Measurements from ENCODE around the gene SPRY2. TPM values are rescaled to one million over a fixed set of nuclear protein-coding genes. Genes with fewer than 3 reads are reported as not detected.

Gene SPRY2
- total RNA-seq, 1 donor from 2014 or later, result 43.2 TPM

DNA sequence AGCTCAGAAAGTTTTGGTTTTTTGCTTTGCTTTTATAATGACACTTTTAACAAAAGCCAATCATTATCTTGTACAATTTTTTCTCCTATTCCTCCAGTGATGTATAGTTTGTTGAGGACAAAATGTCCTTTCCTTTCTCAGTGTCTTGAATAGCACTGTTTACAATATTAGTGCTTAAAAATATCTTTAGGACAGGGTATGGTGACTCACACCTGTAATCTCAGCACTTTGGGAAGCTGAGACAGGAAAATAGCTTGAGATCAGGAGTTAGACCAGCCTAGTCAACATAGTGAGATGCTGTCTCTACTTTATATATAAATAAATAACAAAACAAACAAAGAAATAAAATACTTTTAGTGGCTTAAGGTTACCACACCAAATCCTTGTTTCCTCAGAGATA lies 41.9 kb downstream of the SPRY2 start:
- intact Hi-C loops (cut with DNase I), result no loop called here
- TF ChIP-seq, protein P1, sequence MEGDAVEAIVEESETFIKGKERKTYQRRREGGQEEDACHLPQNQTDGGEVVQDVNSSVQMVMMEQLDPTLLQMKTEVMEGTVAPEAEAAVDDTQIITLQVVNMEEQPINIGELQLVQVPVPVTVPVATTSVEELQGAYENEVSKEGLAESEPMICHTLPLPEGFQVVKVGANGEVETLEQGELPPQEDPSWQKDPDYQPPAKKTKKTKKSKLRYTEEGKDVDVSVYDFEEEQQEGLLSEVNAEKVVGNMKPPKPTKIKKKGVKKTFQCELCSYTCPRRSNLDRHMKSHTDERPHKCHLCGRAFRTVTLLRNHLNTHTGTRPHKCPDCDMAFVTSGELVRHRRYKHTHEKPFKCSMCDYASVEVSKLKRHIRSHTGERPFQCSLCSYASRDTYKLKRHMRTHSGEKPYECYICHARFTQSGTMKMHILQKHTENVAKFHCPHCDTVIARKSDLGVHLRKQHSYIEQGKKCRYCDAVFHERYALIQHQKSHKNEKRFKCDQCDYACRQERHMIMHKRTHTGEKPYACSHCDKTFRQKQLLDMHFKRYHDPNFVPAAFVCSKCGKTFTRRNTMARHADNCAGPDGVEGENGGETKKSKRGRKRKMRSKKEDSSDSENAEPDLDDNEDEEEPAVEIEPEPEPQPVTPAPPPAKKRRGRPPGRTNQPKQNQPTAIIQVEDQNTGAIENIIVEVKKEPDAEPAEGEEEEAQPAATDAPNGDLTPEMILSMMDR (IDR thresholded peaks at IDR 0.05), result no peak
- TF ChIP-seq POLR2AphosphoS5 (IDR thresholded peaks at IDR 0.05; ENCODE audit: insufficient read depth in 1 of 2, low read depth in 1 of 2), result no peak
- no peak for TF ChIP-seq POLR2A (IDR thresholded peaks at IDR 0.05)
- no peak overlapping the region for H3K27ac ChIP-seq
- no peaks in the 10 kb centered on the region for H3K27me3 ChIP-seq
- H3K36me3 ChIP-seq, result no peaks in the 10 kb centered on the region
- no peak overlapping the region for H3K4me3 ChIP-seq
- no peak for DNase-seq (ENCODE audit: extremely low spot score in 2 of 2)
- no peaks in the 10 kb centered on the region for H3K4me1 ChIP-seq
- no peaks in the 10 kb centered on the region for H3K9me3 ChIP-seq

DNA sequence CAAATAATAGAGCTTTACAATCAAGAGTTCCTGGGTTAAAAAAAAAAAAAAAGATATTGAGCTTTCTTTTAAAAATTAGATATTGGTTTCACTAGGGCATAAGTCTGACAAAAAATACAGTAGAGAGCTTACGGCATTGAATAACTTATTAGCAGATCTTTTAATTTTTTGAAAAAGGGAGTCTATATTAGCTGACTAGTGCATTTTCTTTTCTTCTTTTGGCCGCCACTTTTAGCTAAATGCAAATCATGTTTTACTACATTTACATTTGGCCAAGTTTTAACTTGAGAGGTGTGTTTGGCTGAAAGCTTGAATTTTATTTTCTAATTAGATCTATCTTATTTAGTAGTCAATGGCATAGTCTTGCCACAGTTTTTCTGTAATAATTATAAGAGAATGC lies 43.4 kb downstream of the SPRY2 start:
- Histone ChIP-seq H3K27me3 (no peaks in the 10 kb centered on the region), H3K4me1 (no peaks in the 10 kb centered on the region), H3K27ac (no peak overlapping the region), H3K4me3 (no peak overlapping the region), H3K9me3 (no peaks in the 10 kb centered on the region), H3K36me3 (no peaks in the 10 kb centered on the region)
- TF ChIP-seq POLR2A (IDR thresholded peaks at IDR 0.05), result no peak
- TF ChIP-seq POLR2AphosphoS5 (IDR thresholded peaks at IDR 0.05; ENCODE audit: insufficient read depth in 1 of 2, low read depth in 1 of 2), result no peak
- TF ChIP-seq, protein P1 (IDR thresholded peaks at IDR 0.05), result no peak
- no peak for DNase-seq (ENCODE audit: extremely low spot score in 2 of 2)
- intact Hi-C loops (cut with DNase I), result no loop called here

DNA sequence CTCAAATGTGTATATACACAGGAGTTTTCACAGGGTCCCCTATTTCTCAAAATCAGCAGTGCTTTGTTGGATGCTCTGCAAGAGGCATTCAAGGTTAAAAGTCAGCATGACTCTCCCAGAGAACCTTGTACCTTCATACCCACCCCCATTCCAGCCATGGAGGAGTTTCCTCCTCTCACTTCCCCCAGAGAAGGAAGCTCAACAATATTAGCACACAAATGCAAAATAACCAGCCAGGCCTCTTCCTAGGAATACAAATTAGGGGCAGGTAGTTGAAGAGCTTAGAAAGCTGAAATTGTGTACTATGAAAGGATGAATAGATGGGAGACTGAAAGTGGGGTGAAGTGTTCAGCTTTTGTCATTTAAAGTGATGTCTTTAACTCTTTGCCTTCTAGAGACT lies 43.8 kb downstream of the SPRY2 start:
- DNase-seq (ENCODE audit: extremely low spot score in 2 of 2), result no peak
- H3K27ac ChIP-seq, result no peak overlapping the region
- H3K27me3 ChIP-seq, result no peaks in the 10 kb centered on the region
- no peak overlapping the region for H3K4me3 ChIP-seq
- intact Hi-C loops (cut with DNase I), result no loop called here
- no peak for TF ChIP-seq POLR2A (IDR thresholded peaks at IDR 0.05)
- no peaks in the 10 kb centered on the region for H3K9me3 ChIP-seq
- H3K4me1 ChIP-seq, result no peaks in the 10 kb centered on the region
- no peaks in the 10 kb centered on the region for H3K36me3 ChIP-seq

DNA sequence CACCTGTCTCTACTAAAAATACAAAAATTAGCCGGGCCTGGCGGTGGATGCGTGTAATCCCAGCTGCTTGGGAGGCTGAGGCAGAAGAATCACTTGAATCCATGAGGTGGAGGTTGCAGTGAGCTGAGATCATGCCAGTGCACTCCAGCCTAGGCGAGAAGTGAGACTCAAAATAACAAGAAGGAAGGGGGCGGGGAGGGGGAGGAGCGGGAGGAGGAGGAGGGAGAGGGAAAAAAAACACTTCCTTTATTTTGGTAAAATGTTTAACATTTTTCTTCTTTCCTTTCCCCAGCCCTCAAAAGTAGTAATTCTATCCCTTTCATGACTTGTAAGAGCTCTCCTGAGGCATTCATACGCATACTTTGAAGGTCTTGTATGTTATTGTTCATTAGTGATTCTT lies 44.3 kb downstream of the SPRY2 start:
- DNase-seq (ENCODE audit: extremely low spot score in 2 of 2), result no peak
- Histone ChIP-seq H3K27me3 (no peaks in the 10 kb centered on the region), H3K9me3 (no peaks in the 10 kb centered on the region), H3K27ac (no peak overlapping the region), H3K4me3 (no peak overlapping the region), H3K4me1 (no peaks in the 10 kb centered on the region), H3K36me3 (no peaks in the 10 kb centered on the region)
- TF ChIP-seq POLR2AphosphoS5 (IDR thresholded peaks at IDR 0.05; ENCODE audit: insufficient read depth in 1 of 2, low read depth in 1 of 2) (no peak), POLR2A (IDR thresholded peaks at IDR 0.05) (no peak)
- TF ChIP-seq, protein P1 (IDR thresholded peaks at IDR 0.05), result no peak
- intact Hi-C loops (cut with DNase I), result no loop called here

DNA sequence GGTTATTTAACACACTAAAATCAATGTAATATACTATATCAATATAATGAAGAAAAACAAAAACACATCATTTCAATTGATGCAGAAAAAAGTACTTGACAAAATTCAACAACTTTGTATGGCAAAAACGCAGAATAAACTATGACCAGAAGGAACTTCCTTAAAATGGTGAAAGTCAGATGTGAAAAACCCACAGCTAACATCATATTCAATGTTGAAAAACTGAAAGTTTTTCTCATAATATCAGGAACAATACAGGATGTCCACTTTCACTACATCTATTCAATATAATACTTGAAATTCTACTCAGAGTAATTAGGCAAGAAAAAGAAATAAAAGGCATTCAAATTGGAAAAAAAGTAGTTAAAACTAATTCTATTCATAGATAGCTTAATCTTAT lies 50.3 kb downstream of the SPRY2 start:
- intact Hi-C loops (cut with DNase I), result no loop called here
- DNase-seq (ENCODE audit: extremely low spot score in 2 of 2), result no peak
- Histone ChIP-seq H3K27ac (no peak overlapping the region), H3K27me3 (no peaks in the 10 kb centered on the region), H3K4me3 (no peak overlapping the region), H3K36me3 (no peaks in the 10 kb centered on the region), H3K4me1 (no peaks in the 10 kb centered on the region), H3K9me3 (no peaks in the 10 kb centered on the region)
- no peak for TF ChIP-seq POLR2AphosphoS5 (IDR thresholded peaks at IDR 0.05; ENCODE audit: insufficient read depth in 1 of 2, low read depth in 1 of 2)
- no peak for TF ChIP-seq POLR2A (IDR thresholded peaks at IDR 0.05)
- TF ChIP-seq, protein P1 (IDR thresholded peaks at IDR 0.05), result no peak

Small RNA genes within 50 kb of the gene (small RNA-seq; reads per million reads assigned to genes)
- not detected for gene RNU6-61P

Measured in vagina (tissue), 2 donors.